Measurements from ENCODE around the gene NDUFA11. TPM values are rescaled to one million over a fixed set of nuclear protein-coding genes. Genes with fewer than 3 reads are reported as not detected.

NDUFA11 gene
- 242 and 246 TPM in 2 replicates for total RNA-seq

DNA sequence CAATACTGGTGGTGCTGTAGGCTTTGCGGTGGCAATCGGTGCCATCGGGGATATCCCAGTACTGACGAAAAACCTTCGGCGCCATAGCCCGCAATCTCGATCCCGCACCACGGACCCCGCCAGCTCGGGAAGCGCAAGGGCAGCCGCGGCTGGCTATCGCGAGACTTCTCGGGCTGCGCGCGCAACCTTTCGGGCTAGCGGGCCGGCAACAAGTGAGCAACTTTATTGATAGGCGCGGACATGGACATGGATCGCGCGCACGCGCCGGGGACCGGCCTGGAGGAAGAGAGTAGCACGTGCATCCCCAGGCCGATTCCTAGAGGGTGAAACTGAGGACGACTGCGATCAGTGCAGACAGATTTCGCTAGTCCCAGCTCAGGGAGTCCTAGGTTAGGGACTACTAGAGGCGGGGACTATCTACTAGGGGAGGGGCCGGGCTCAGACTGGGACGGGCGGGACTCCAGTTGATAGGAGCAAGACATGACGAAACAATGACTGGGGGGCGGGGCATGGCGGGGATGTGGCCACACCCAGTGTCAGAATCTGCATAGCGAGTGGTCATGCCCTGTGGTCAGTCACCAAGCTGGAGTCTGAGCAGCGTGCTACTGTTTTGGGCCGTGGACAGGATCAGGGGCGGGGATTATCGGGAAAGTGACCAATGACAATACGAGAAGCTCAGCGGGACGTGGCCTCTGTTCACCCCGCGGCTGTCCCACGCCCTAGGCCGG lies at the start of gene NDUFA11:
Gene NDUFA11, minus strand, starts transcription at position 167 of the 728 bp plus-strand sequence. Its CDS starts 82 bp downstream, at position 85.
- peak; percentile 89 to 99 for DNase-seq (ENCODE audit: low read depth in 2 of 2)

DNA sequence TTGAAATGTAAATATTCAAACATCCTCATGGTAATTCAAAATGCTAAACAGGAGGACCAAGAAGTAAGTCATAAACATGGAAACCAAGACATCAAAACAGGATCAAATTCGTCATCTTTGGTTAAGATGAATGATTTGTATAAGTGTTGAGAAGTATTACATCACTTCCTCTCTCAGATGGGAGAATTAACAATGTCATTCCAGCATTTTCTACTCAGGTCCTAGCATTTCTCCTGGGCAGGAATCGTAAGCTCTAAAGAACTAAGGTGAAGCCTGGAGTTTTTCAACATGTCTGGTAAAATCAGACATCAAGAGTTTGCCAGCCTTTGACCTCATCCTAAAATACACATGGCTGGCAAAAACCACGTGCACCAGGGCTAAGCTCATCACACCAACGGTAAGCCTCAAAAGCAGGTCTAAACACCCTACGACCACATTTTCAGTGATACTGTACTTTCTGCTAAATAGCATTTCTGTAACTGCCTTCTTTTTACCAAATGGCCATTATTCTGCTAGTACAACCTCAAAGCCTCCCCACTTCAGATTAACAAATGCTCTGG lies 49.5 kb upstream of the NDUFA11 start:
- peak in 1 of 2 donors; percentile 38 for DNase-seq (ENCODE audit: low read depth in 2 of 2)

DNA sequence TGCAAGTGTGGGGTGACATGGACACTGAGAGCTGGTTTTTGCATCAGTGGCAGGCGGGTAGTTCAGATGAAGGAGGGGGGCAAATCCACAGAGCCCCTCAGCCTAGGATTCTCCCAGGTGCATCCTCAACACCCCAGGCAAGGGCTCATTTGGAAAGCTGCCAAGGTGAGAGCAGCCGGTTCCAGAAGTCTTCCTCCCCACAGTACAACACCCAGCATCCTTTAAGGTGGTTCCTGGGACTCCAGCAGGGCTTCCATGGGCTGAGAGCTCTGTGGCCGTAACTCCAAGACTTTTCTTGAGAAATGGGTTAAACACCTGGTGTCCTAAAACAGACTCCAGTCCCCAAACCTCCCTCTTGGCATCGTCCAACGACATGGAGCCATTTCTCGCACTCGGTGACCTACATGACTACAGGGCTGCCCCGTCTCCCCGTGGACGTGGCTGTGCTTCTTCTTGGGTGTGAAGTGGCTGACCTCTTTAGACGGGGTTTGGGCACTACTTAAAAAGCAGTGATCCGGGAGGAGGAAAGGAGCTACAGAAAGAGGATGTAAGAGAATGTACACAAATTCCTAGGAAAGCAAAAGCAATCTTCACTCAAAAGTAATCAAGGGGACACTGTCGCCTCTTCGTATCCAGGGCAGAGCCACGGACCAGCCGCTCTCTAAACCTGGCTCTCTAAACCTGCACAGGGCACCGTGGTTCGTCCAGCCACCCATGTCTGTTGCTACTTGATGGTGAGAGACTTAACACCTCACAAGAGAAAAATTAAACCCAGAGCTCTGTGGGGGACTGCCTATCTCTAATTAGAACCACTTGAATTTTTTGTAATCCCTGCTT lies 48.8 kb upstream of the NDUFA11 start:
- DNase-seq (ENCODE audit: low read depth in 2 of 2) = peak in 1 of 2 donors; percentile 21

DNA sequence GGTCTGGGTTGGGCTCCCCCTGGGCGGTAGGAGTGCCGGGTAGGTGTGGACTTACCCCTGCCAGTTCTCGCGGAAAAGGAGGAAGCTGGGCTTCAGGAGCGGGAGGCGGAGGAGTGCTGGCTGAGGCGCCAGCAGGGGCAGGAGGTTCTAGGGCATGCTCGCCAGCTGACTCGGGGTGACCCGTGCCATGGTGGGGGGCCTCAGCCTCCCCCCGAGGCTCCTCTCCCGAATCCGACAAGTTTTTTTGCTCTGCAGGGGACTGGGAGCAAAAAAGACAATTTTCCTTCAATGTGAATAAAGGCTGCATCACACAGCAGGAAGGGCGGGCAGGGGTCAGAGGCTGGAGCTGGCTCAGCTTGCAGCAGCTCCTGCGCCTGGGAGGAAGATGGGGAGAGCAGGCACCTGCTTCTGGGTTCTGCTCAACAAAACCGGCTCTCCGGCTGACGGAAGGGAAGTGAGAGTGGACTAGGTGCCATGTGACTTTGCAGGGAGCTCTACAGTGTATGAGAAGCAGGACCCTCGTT lies 47.8 kb upstream of the NDUFA11 start:
- no peak for DNase-seq (ENCODE audit: low read depth in 2 of 2)

DNA sequence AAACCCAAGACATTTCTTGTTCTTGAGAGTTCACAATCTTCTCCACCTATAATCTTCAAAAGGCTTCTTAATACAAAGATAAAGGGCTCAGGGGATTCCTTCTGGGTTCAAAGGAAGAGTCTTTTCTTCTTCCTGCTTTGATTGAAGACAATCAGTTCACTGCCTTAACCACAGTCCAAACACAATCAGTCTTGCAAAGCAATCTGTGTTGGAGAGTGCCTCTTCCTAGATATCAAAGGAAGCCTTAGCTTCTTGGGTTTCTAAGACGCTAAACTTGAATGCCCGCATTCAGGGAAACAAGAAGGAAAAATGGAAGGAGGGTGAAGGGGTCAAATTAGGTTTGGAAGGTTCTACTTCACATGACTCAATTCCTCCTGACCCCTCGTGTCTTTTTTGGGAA lies 47.2 kb upstream of the NDUFA11 start:
- no peak for DNase-seq (ENCODE audit: low read depth in 2 of 2)

DNA sequence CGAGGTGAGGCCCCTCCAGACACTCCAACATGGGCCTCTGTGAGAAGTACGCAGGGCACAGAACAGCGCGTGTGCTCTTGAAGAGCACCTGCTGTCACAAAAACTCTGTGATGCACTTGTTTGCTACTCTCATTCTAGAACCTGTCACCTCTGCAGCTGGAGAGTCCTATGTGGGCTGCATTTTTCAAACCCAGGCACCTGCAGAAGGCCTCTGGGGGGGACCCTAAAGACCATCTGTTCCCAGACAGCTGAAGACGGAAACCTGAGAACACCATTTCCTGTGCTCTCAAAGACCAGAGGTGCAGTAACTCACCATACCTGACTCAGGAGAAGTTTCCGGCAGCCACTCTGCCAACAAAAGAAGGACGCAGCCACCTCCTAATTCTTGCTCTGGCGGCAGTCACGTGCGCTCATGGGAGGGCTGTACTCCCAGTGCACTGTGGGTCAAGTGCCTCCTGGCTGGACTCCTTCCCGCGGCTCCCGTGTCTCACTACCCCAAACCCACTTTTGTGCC lies 46.3 kb upstream of the NDUFA11 start:
- no peak for DNase-seq (ENCODE audit: low read depth in 2 of 2)

DNA sequence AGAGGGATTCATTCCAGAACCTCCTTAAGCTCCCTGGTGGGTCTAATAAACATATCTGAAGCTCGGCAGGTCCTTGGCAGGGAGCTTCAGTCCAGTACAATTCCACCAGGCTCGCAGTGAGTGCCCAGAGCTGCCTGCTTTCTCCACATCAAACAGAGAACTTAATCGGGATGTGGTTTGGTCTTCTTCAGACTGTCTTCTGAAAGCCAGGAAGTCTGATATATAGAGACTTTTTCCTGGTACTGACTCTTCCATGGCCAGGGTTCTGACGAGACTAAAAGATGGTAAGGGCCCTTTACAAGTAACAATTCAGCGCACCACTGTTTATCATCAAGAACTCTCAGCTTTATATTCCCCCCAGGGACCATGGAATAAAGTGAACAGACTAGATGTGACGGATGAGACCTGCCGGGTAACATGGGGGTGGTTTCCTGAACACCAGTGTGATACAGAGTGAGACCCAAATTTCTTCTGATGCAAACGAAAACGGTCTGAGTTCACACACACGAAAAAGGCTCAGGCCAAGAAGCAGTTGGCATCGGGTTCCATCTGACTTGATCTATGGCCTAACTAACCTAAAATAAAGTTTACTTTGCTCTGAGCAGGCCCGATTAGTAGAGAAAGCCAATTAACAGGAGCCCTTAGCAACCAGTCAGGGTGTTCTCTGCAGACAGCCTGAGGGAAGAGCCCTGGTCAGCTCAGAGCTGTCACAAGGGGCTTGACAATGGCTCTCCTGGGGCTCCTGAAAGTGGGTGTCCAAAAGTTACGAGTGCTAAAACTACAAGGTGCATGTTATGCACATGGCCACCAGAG lies 45.4 kb upstream of the NDUFA11 start:
- DNase-seq (ENCODE audit: low read depth in 2 of 2) = no peak

DNA sequence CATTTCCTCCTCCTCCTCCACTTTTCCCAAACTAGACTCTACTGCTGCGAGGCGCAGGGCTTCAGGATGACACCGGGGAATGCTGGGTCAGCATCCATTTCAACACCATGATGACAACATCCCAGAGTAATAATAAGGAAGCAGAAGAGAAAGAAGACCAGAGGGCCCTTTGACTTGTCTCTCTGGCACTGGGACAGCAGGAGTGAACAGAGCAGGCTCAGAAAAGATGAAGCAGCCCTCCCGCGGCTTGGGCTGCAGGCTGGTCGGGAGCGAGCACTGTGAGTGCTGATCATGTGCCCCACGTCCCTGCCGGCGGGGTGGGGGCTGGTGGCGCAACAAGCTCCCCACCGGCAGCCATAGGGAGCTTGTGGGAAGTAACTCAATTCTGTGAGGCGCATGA lies 43.8 kb upstream of the NDUFA11 start:
- DNase-seq (ENCODE audit: low read depth in 2 of 2) = no peak

DNA sequence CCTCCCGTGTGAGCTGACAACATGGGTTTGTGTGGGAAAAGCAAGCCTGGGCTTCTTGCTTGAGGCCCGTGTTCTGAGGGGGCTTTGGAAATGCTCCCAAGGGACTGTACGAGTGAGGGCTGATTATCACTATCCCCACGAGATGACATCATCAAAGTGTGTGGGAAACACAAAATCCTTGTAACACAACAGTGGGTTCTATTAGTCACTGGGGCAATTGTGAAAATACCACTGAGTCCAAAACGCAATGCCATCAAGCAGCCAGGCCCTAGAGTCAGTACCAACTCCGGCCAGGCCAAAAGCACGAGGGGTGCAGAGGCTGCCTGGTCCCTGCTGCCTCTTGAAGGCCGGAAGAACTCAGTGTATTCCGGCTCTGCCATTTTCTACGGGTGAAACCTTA lies 40.0 kb upstream of the NDUFA11 start:
- DNase-seq (ENCODE audit: low read depth in 2 of 2) = no peak

DNA sequence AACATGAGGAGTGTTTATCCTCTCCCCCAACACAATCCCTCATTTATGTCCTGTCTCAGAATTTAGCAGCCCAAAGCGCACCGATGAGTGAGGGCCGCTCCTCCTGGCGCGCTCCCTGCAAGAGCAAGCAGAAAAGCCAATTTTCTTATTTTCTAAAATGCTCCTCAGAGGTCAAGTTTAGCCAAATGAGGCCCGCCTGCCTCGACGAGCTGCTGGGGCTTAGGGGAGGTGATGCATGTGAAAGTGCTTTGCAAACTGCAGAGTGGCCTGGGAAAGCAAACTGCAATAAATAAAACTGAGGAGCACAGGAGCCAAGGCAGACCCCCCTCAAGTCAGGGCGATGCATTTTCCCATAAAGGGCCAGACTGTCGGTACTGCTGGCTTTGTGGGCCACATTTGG lies 39.5 kb upstream of the NDUFA11 start:
- DNase-seq (ENCODE audit: low read depth in 2 of 2) = no peak

DNA sequence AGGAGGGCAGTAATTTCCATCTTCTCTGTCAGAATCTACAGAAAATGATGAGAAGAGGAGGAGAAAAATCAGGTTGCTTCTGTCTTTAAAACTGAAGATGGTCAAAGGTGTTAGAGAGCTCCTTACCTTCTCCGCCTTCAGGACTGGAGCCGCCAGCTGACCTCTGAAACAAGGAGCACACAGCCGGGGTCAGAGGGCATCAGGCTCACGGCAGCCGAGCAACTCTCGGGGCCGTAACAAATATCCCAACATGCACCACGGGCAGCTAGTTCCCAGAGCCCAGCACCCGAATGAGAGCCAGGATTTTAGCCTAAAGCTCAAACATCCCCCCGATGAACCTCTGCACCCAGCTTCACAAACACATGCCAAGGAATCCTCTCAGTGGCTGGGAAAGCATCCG lies 38.1 kb upstream of the NDUFA11 start:
- DNase-seq (ENCODE audit: low read depth in 2 of 2) = no peak

DNA sequence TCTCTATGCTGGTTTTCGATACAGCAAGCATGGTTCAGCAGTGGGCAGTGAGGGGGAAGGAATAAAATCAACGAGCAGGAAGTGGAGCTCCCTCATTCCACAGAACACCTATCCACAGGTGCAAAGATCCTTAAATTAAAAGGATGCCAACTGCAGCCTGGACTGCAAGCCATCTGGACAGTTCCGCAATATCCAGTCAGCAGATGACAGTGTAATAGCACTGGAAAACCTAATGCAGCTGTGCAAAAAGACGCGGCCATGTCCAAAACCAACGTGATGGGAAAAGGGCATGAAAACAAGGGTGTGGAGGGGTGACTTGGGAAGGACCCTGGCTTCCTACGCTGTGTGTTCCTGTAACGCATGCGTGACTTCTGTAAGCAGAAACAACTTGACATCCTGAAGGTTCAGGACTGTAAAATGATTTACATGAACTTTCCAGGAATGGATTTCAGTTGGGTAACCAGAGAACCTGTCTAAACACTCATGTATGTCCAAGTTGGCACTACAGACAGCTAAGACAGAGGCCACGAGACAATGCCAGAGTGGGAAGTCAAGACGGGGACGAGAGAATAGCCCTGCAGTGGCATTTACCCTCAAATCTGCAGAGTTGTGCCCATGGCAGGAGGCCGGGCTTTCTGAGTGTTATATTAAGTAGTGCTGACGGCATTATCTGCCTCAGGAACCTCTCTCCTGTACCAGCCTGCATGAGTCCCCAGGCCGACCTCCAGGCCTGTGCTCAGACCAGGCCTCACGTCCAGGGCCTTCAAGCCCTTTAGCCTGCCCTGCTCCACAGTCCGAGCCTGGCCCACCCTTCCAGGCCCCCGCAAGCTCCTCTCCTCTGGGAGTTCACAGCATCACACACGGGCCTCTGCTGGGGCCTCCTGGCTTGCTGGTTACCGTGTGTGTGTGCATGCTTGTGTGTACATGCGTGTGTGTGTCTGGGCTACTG lies 36.9 kb upstream of the NDUFA11 start:
- no peak for DNase-seq (ENCODE audit: low read depth in 2 of 2)

DNA sequence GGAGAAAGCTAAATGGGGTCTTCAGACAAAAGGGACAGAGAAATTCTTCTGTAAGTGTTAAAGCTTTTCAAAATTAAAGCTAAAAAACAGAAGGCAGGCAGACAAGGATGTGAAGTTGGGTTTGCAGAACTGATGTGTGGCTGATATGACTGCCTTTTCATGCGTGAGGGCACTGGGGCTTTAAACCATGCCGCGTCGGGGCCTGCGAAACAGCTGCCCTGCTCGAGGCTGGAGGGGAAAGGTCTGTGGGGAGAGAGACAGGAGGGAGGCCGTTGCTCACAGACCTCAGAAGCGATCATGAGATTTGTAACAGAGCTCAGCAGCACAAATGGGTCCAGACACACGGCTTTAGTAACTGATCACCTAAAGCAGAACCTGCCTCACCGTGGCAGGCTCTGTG lies 34.0 kb upstream of the NDUFA11 start:
- no peak for DNase-seq (ENCODE audit: low read depth in 2 of 2)

DNA sequence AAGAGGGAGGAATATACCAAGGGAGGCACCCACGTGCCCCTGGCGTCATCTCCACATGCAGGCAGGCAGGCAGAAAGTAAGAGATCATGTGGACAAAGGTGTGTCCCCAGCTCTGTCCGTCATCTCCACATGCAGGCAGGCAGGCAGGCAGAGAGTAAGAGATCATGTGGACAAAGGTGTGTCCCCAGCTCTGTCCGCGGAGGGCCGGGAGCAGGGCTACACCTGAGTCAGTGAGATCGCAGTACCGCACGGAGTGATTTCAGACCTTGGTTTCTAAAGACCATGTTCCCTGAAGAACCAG lies 32.7 kb upstream of the NDUFA11 start:
- no peak for DNase-seq (ENCODE audit: low read depth in 2 of 2)

DNA sequence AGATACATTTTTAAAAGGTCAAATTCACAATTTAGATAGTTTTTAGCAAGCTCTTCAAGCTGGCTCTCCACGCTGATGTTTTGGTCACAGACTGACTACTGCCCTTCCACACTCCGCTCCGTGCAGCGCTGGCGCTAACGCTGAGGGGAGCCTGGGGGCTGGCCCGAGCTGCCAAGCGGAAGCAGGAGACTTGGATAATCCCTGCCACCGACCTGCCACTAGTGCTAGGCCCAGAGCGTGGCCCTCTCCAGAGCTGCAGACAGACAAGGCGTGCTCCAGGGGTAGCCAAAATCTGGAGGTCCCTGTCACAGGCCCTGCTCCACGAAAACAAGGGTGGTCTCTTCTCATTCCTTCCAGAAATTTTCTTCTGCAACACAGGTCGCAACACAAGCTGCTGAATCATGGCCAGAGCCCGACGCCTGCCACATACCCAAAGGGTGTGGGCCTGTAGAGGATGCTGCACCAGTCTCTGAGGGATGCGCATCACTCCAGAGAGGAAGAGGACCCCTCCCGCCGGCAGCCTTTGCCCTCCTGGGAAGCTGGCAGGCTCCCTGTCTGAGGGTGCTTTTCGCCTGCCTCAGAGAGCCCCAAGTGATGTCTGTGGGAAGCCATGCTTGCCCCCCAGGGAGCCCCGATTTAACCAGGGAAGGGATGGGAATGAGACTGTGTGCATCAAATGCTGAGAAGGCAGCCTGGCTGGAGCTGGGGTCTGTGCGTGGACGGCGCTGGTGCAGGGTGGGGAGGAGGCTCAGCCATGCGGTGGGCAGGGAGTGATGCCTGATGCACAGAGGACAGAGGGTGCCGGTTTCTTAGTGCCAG lies 32.1 kb upstream of the NDUFA11 start:
- DNase-seq (ENCODE audit: low read depth in 2 of 2) = no peak

DNA sequence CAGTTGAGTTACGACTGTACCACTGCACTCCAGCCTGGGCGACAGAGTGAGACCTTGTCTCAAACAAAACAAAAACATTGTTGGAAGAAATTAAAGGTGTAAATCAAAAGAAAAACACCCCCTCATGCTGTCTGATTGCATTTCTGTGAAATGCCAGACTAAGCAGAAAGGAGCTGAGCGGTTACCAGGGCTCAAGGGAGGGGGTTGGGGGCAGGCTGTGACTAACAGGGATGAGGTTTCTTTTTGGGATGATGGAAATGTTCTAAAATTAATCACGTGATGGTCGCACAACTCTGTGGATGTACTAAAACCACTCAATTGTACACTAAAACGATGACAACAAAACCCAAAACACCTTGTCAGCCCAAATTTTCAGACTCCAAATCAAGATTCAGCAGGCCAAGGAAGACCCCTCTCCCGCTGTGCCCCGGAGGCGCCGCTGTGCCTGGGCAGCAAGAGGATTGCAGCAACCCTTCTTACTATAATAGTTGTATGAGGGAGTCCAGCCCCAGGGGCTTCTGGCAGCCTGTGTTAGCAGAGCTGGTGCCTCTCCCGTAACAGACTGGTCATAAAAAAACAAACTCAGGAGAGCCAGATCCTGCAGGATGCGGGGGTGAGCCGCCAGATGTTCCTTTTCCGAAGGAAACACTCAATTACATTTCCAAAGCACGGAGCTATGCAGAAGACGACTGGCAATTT lies 31.3 kb upstream of the NDUFA11 start:
- DNase-seq (ENCODE audit: low read depth in 2 of 2) = peak; percentile 72 to 84

DNA sequence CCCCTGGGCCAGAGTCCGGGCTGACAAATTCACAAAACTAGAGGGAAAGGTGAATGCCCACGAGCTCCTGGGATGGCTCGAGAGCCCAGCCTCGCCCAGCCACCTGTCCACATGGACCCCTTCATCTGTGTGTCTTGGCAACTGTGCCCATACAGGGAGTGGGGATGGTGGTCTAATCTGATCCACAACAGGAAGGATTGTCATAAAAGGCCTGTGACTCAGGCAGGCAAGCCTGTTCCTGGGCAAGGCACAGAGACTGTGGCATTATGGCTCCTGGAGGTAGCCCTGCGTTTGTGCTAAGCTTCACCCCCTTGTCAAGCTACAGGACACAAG lies 30.4 kb upstream of the NDUFA11 start:
- peak; percentile 57 to 80 for DNase-seq (ENCODE audit: low read depth in 2 of 2)

DNA sequence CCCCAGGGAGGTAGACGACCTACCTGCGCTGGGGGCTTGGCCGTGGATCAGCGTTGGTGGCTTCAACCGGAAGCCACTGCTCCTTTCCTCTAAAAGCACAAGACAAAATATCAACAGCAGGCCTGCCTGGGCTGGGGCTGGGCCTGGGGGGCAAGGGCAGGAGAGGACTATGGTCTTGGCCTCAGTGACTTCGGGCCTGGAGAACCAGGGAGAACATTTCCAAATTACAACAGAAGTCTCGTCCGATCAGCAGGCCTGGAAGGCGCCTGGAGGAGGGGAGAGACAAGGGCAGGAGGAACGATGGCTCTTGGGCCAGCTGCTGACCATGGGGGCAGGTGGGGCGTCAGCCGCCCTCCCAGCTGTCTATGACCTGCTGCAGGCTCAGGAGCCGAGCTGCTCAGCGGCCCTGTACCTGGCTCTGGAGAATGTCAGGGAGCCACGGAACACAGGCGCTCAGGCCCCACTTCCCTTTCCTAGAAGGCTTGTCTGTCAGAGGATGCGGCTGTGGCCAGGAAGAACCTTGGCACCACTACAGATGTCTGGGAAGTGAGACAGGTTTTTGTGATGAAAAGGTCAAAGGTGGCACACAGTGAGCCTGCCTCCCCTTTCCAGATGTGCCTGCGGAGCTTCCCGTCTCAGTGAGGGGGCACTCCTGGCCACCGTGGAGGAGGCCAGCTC lies 29.9 kb upstream of the NDUFA11 start:
- peak in 1 of 2 donors; percentile 50 for DNase-seq (ENCODE audit: low read depth in 2 of 2)

All from dermis microvascular lymphatic vessel endothelial cell (primary cell).